Tibial nerve (tissue), 4 donors: ENCODE data around the gene ZNF124. TPM values are rescaled to one million over a fixed set of nuclear protein-coding genes. Genes with fewer than 3 reads are reported as not detected.

ENCODE experiments used
- DNase-seq, 2 donors: peaks; one replicate each; pipeline ENCODE4 v3.0.0-alpha.2; 2019; ENCODE audit warnings: low spot score in 2 of 2
- H3K27ac ChIP-seq, 4 donors: fragments of 200-600 bp; sonication (generic) in 3 of 4; one replicate each; pipeline ENCODE4 v1.5.1; 2017 to 2019; ENCODE audit warnings: mild to moderate bottlenecking in 1 of 4
- H3K27me3 ChIP-seq, 2 donors: fragments of 200-600 bp; sonication (generic) in 1 of 2; one replicate each; pipeline versions ENCODE4 v1.5.1 to v1.6.0; 2017 to 2019
- H3K36me3 ChIP-seq, 3 donors: fragments of 200-600 bp; sonication (generic); one replicate each; pipeline ENCODE4 v1.5.1; 2018 to 2019
- H3K4me1 ChIP-seq, 4 donors: fragments of 200-600 bp; sonication (generic) in 3 of 4; one replicate each; pipeline ENCODE4 v1.5.1; 2017 to 2019
- H3K4me3 ChIP-seq, 4 donors: fragments of 200-600 bp; sonication (generic) in 3 of 4; one replicate each; pipeline ENCODE4 v1.5.1; 2017 to 2019; ENCODE audit warnings: mild to moderate bottlenecking in 1 of 4, moderate library complexity in 1 of 4
- H3K9me3 ChIP-seq, 4 donors: fragments of 200-600 bp; sonication (generic) in 3 of 4; one replicate each; pipeline ENCODE4 v1.5.1; 2017 to 2019
- EP300 ChIP-seq, 2 donors: sonication (generic); formaldehyde crosslinking; IDR thresholded peaks; one replicate each; pipeline ENCODE4 v1.6.1; 2017; ENCODE audit warnings: antibody characterized with exemption in 2 of 2, mild to moderate bottlenecking in 1 of 2
- POLR2A ChIP-seq, 2 donors: fragments of 450-650 bp; IDR thresholded peaks; one replicate each; pipeline ENCODE4 v1.6.1; 2017; ENCODE audit warnings: antibody characterized with exemption in 2 of 2, mild to moderate bottlenecking in 2 of 2, moderate library complexity in 2 of 2
- WGBS, 2 donors: methylation state at CpG; one replicate each; pipeline ENCODE4 v1.1.5; 2018; 5-methylcytosine and 5-hydroxymethylcytosine counted together
- total RNA-seq, 4 donors: library from RNA; depleted of rRNA; stranded (reverse); fragments of >200 nt; gene quantifications; one replicate each; pipeline ENCODE4 v1.1.0, GENCODE V29; 2016
- TF ChIP-seq, protein P1 (sequence below), 5 experiments: fragments of 200-600 bp in 3 of 5; fragments of 450-650 bp in 2 of 5; sonication (generic) in 3 of 5; IDR thresholded peaks; one replicate each; pipeline ENCODE4 v1.5.1; 2016 to 2019; ENCODE audit warnings: antibody characterized with exemption in 5 of 5, mild to moderate bottlenecking in 3 of 5, moderate library complexity in 2 of 5

The ZNF124 gene
- total RNA-seq, 4 donors from 2014 or later = 11.1 to 34.1 (median 15.6) TPM

- Histone ChIP-seq H3K4me3 (no peak overlapping the region), H3K4me1 (peaks cover 0 to 22% (median 8%) of the 10 kb centered on the region in 4 donors), H3K27me3 (no peaks in the 10 kb centered on the region), H3K27ac (no peak overlapping the region), H3K9me3 (no peaks in the 10 kb centered on the region), H3K36me3 (no peaks in the 10 kb centered on the region)
- 60 to 76% methylated on average over 7 of the region's 7 CpGs for WGBS, 2 donors
- no peak for DNase-seq
- no peak for TF ChIP-seq EP300 (IDR thresholded peaks at IDR 0.05)
- TF ChIP-seq, protein P1, sequence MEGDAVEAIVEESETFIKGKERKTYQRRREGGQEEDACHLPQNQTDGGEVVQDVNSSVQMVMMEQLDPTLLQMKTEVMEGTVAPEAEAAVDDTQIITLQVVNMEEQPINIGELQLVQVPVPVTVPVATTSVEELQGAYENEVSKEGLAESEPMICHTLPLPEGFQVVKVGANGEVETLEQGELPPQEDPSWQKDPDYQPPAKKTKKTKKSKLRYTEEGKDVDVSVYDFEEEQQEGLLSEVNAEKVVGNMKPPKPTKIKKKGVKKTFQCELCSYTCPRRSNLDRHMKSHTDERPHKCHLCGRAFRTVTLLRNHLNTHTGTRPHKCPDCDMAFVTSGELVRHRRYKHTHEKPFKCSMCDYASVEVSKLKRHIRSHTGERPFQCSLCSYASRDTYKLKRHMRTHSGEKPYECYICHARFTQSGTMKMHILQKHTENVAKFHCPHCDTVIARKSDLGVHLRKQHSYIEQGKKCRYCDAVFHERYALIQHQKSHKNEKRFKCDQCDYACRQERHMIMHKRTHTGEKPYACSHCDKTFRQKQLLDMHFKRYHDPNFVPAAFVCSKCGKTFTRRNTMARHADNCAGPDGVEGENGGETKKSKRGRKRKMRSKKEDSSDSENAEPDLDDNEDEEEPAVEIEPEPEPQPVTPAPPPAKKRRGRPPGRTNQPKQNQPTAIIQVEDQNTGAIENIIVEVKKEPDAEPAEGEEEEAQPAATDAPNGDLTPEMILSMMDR (IDR thresholded peaks at IDR 0.05) = no peak
- no peak for TF ChIP-seq POLR2A (IDR thresholded peaks at IDR 0.05)
Observed at GRCh38 chr1:247115141-247115510, 56.7 kb downstream of the ZNF124 start.

- no peak for DNase-seq
- no peaks in the 10 kb centered on the region for H3K27me3 ChIP-seq
- WGBS, 2 donors = 86 to 97% methylated on average over 13 of the region's 13 CpGs
Observed at GRCh38 chr1:247114351-247115140, 57.3 kb downstream of the ZNF124 start.

GRCh38 chr1:247113733-247114271 lies 58.0 kb downstream of the ZNF124 start:
- Histone ChIP-seq H3K9me3 (no peaks in the 10 kb centered on the region), H3K27me3 (no peaks in the 10 kb centered on the region), H3K27ac (no peak overlapping the region), H3K4me1 (peaks cover 0 to 22% (median 8%) of the 10 kb centered on the region in 4 donors), H3K4me3 (no peak overlapping the region), H3K36me3 (no peaks in the 10 kb centered on the region)
- TF ChIP-seq, protein P1 (IDR thresholded peaks at IDR 0.05) = no peak
- TF ChIP-seq POLR2A (IDR thresholded peaks at IDR 0.05) (no peak), EP300 (IDR thresholded peaks at IDR 0.05) (no peak)
- no peak for DNase-seq
- 90 to 94% methylated on average over 5 of the region's 5 CpGs for WGBS, 2 donors

More at GRCh38 chr1:247114351-247115140, 57.3 kb downstream of the ZNF124 start:
- Histone ChIP-seq H3K36me3 (no peaks in the 10 kb centered on the region), H3K4me3 (no peak overlapping the region), H3K4me1 (peaks cover 0 to 22% (median 8%) of the 10 kb centered on the region in 4 donors), H3K9me3 (no peaks in the 10 kb centered on the region), H3K27ac (no peak overlapping the region)
- TF ChIP-seq POLR2A (IDR thresholded peaks at IDR 0.05) (no peak), EP300 (IDR thresholded peaks at IDR 0.05) (no peak)
- TF ChIP-seq, protein P1 (IDR thresholded peaks at IDR 0.05) = no peak

- H3K27ac ChIP-seq = peak overlapping the region in 1 of 4 donors; percentile 92
- peaks cover 0 to 2% (median 0%) of the 10 kb centered on the region in 3 donors for H3K36me3 ChIP-seq
- H3K9me3 ChIP-seq = no peaks in the 10 kb centered on the region
- no peak for DNase-seq
- no peak overlapping the region for H3K4me3 ChIP-seq
- peaks cover 0 to 22% (median 8%) of the 10 kb centered on the region in 4 donors for H3K4me1 ChIP-seq
- 81 to 84% methylated on average over 5 of the region's 5 CpGs for WGBS, 2 donors
- no peaks in the 10 kb centered on the region for H3K27me3 ChIP-seq
- TF ChIP-seq, protein P1 (IDR thresholded peaks at IDR 0.05) = no peak
- no peak for TF ChIP-seq POLR2A (IDR thresholded peaks at IDR 0.05)
- no peak for TF ChIP-seq EP300 (IDR thresholded peaks at IDR 0.05)
Observed at GRCh38 chr1:247113094-247113497, 58.7 kb downstream of the ZNF124 start.

GRCh38 chr1:247112479-247112781 lies 59.4 kb downstream of the ZNF124 start:
- H3K36me3 ChIP-seq = peaks cover 0 to 5% (median 0%) of the 10 kb centered on the region in 3 donors
- no peak for DNase-seq
- peak overlapping the region; percentile 66 to 92 (median 80) for H3K27ac ChIP-seq
- peaks cover 0 to 22% (median 8%) of the 10 kb centered on the region in 4 donors for H3K4me1 ChIP-seq
- WGBS, 2 donors = 46 to 71% methylated on average over 9 of the region's 9 CpGs
- TF ChIP-seq, protein P1 (IDR thresholded peaks at IDR 0.05) = no peak
- TF ChIP-seq POLR2A (IDR thresholded peaks at IDR 0.05) (no peak), EP300 (IDR thresholded peaks at IDR 0.05) (no peak)
- no peaks in the 10 kb centered on the region for H3K27me3 ChIP-seq
- peak overlapping the region; percentile 61 to 73 (median 66) for H3K4me3 ChIP-seq
- H3K9me3 ChIP-seq = no peaks in the 10 kb centered on the region
